GM18502 (cell line): Measurements from ENCODE around the gene COX6A2.
A peak's percentile ranks its signal among the peaks of the same experiment; 100 is the strongest.
"Not testable (repeated sequence)": the region's sequence is repeated elsewhere in the genome, so short reads cannot be mapped to it uniquely, and the experiment has no call there.

ENCODE experiments used
- ATAC-seq: cut with Tn5 transposase; IDR thresholded peaks from one replicate; pipeline ENCODE4 v1.9.1; 2021; ENCODE audit warnings: mild to moderate bottlenecking; ENCODE audit not compliant: unreplicated experiment, poor library complexity

COX6A2 gene

DNA sequence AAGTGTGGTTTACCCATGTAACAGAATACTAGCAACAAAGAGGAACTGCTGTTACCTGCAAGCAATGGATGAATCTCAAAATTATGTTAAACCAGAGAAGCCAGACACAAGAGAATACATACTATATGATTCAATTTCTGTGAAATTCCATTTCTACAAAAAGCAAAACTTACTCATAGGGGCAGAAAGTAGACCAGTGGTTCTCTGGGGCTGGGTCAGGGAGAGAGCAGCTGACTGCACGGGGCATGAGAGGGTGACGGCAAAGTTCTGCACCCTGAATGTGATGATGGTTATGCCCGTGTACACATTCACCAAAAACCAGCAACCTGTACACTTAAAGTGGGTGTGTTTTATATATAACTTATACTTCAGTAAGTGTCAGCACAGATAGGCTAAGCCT lies 11.4 kb upstream of the COX6A2 start:
- ATAC-seq, result no peak

DNA sequence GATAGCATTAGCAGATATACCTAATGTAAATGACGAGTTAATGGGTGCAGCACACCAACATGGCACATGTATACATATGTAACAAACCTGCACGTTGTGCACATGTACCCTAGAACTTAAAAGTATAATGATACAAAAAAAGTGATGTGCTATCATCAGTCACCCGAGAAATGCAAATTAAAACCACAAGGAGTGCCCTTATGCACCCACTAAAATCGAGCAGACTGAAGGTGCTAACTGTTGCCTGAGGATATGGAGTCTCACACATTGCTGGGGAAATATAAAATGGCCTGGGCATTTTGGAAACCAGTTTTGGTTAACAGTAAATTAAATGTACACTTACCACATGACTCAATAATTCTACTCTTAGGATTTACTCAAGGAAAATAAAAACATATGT lies 10.9 kb upstream of the COX6A2 start:
- not testable (repeated sequence) for ATAC-seq

GRCh38 chr16:31438414-31438813 lies 10.3 kb upstream of the COX6A2 start:
- ATAC-seq, result no peak

DNA sequence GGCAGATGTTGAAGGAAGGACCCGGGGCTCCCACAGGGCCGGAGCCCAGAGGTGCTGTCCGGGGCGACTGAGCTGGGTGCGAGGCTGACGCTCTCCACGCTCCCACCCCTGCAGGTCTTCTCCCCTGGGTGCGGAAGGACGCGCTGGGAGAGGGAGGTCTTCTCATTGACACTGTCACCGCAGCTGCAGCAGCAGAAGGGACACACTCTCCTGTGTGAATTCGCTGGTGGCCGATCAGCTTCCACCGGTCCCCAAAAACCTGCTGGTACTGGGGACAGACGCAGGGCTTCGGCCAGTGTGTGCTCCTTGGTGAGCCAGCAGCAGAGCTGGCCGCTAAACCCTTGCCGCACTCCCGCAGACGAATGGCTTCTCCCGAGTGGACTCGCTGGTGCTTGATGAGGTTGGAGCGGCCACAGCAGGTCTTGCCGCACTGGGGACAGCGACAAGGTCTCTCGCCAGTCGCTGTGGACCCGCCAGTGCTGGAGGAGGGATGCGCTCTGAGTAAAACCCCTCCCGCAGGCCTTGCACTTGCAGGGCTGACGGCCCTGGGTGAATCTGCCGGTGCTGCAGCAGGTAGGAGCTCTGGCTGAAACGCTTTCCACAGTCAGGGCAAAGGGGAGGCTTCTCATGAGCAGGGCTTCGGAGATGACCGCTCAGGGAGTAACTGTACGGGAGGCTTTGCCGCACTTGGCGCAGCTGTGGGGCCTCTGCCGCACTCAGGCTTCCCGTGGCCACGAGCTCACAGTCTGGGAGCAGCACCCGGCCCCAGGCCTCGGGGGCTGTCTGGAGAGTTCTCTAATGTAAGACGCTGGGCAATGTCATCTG lies 8.3 kb upstream of the COX6A2 start:
- no peak for ATAC-seq

GRCh38 chr16:31435341-31436220 lies 7.4 kb upstream of the COX6A2 start:
- no peak for ATAC-seq

- ATAC-seq, result no peak
Observed at GRCh38 chr16:31430380-31431052, 2.4 kb upstream of the COX6A2 start.

DNA sequence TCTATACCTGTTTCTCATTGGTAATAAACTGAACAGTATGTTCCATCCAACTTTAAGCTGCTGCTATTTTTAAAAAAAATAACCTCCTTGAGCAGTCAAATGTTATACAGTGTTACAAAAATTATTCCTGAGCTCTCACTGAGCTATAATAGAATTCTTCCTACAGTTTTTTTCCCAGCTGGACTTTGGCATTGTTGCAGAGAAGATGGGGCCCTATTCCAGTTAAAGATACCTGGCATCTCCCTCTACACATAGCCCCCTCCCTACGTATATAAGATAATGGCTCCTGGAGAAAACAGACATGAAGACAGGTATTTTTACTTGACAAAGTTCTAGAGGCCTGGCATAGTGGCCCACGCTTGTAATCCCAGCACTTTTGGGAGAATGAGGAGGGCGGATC lies 1.6 kb upstream of the COX6A2 start:
- no peak for ATAC-seq

- no peak for ATAC-seq
Observed at GRCh38 chr16:31429314-31429713, 1.2 kb upstream of the COX6A2 start.

DNA sequence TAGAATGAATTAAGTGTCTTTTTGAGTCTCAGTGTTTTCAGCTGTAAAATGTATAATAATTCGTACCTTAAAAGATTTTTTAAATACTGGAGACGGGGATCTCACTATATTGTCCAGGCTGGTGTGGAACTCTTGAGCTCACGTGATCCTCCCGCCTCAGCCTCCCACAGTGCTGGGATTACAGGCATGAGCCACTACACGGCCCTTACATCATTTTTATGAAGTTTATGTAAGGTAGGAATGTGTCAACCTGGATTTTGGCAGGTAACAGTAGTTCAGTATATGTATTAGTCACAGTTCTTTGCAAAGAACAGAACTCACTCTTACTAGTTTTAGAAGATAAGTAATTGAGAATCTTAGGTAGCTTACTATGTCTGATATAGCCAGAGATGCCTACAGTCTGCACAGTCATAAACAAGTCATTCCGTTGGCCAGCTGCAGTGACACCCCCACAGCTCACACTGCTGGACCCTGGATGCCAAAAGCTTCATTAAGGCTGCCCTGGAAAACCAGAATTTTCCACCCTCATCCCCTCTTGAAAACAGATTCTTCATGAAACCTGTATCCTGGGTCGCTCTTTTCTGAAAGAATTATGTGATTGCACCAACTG lies 583 bp upstream of the COX6A2 start:
- no peak for ATAC-seq

DNA sequence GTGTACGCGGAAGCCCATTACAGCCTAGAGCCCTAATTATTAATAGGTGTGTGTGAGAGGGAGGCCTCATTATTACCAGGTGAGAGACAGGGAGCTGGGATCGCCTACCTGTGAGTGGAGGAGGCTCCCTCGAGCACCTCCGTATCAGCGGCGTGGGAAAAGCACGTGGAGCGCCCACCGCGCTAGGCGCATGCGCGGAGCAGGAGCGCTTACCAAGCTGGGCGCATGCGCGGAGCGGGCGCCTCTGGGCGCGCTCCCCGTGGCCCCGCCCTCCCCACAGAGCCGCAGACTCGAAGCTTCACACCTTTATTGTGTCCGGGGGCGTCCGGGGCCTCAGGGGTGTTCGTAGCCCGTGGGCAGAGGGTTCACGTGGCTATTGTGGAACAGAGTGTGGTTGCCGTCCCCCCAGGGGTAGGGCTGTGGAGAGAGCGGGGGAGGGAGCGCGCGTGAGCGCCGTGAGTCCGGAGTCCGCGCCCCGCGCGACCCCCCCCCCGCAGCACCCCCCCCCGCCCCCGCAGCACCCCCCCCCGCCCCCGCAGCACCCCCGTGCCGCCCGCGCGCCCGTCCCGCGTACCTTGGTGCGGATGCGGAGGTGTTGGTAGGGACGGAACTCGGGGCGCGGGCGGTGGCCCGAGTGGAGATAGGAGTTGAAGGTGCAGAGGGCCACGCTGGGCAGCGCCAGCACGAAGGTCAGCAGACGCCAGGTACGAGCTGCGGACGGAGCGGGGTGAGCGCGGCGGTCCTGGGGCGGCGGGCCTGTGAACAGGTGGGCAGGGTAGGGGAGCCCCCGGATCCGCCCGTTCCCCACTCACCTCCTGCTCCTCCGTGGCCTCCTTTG lies 500 bp downstream of the COX6A2 start:
- ATAC-seq, result no peak

- no peak for ATAC-seq
Observed at GRCh38 chr16:31423801-31424200, 4.4 kb downstream of the COX6A2 start.

- no peak for ATAC-seq
Observed at GRCh38 chr16:31423241-31423640, 4.9 kb downstream of the COX6A2 start.

DNA sequence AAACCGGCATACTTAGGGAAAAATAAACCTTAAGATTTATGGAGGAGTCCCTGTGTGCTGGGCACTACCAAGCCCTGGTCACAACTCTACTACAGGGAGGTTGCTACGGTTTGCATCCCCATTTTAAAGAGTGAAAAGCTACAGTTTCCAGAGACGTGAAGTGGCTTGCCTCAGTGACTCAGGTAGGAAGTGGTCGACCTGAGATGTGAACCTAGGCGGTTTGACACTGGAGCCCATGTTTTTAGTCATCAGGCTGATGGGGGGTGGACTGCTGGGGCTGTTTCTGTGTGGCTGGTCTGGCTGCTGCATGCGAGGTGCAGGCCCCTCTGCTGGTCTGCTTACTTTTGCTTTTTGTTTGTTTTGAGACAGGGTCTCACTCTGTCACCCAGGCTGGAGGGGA lies 6.6 kb downstream of the COX6A2 start:
- peak; percentile 69 for ATAC-seq

GRCh38 chr16:31420037-31420436 lies 8.1 kb downstream of the COX6A2 start:
- no peak for ATAC-seq

DNA sequence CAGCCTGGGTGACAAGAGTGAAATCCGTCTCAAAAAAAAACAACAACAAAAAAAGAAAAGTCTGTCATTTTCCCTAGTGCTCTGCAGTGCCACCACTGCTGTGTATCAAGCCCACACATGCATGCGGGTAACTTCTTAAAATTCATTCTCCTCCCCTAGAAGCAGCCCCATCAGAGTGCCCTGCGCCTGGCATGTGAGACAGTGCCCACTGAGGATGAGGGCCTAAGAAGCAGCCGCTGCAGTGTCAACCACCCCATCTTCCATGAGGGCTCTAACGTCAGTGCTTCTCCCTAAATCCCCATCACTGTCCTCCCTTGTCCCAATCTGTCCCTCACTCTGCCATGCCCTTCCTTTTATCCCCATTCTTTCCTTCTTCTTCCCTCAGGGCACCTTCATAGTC lies 10.2 kb downstream of the COX6A2 start:
- ATAC-seq, result no peak

DNA sequence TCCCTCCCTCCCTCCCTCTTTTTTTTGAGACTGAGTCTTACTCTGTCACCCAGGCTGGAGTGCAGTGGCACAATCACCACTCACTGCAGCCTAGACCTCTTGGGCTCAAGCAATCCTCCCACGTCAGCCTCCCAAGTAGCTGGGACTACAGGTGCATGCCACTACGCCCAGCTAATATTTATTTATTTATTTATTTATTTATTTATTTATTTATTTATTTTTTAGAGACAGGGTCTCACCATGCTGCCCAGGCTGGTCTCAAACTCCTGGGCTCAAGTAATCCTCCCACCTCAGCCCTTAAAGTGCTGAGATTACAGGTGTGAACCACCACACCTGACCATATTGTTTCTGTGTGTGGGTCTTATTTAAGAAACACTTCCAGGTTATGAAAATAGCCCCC lies 11.1 kb downstream of the COX6A2 start:
- ATAC-seq, result not testable (repeated sequence)

- no peak for ATAC-seq
Observed at GRCh38 chr16:31416371-31416770, 11.8 kb downstream of the COX6A2 start.

- no peak for ATAC-seq
Observed at GRCh38 chr16:31414706-31415105, 13.5 kb downstream of the COX6A2 start.

GRCh38 chr16:31413943-31414342 lies 14.2 kb downstream of the COX6A2 start:
- no peak for ATAC-seq

GRCh38 chr16:31413381-31413780 lies 14.8 kb downstream of the COX6A2 start:
- no peak for ATAC-seq
